ENCODE data around the gene TMEM18. TPM values are rescaled to one million over a fixed set of nuclear protein-coding genes. Genes with fewer than 3 reads are reported as not detected.

TMEM18 gene
- total RNA-seq, 1 donor from 2014 or later, result 50.0 TPM

DNA sequence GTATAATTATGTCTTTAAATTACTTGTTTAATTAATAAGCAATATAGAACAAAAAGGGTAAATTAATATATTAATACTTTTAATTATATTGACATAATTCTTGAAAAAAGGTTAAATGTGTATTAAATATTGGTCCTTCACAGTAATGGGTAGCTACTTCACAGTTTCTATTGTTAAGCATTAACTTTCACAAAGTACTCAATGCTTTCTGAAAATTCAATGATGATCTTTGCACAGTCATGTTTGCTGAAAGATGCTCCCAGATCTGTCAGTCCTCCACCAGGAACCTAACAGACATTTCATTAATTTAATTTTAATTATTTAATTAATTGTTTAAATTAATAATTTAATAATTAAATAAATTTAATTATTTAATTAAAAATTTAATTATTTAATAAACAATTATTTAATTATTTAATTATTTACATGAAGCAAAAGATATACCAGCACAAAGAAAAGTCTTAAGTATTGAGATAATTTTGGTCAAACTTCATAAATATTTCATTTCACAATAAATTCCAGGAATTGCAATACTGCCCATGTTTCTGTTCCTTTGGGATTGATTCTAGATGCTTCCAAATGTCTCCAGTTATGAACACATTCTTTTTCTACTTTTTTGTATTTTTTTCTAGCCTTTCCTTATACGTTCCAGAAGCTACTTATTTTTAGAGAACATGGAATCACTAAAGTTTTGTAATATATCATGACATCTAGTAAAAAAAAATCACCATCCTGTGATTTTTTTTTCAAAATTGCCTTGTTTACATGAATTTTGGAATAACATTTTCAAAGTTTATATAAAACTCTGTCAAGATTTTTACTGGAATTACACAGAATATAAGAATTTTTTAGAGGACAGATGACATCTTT lies 46.5 kb downstream of the TMEM18 start:
- Mint-ChIP-seq H3K27me3 (ENCODE audit: insufficient read depth, low read depth) (peaks cover 2% of the 10 kb centered on the region), H3K36me3 (no peaks in the 10 kb centered on the region), H3K4me1 (peaks cover 33% of the 10 kb centered on the region), H3K27ac (no peak overlapping the region), H3K4me3 (no peak overlapping the region), H3K9me3 (peaks cover 8% of the 10 kb centered on the region)
- Histone ChIP-seq H3K4me3 (no peak overlapping the region), H3K4me2 (no peak overlapping the region), H3K4me1 (peaks cover 21% of the 10 kb centered on the region), H3K27me3 (no peaks in the 10 kb centered on the region), H4K20me1 (ENCODE audit: low read depth) (no peaks in the 10 kb centered on the region), H3K36me3 (peaks cover 3% of the 10 kb centered on the region), H2AFZ (replicated peaks) (no peak overlapping the region), H3K27ac (no peak overlapping the region), H3K79me2 (ENCODE audit: low read depth) (no peaks in the 10 kb centered on the region), H3K9ac (no peak overlapping the region), H3K9me3 (ENCODE audit: low read depth) (no peaks in the 10 kb centered on the region), H3F3A (ENCODE audit: low read depth) (peaks cover 19% of the 10 kb centered on the region)
- TF ChIP-seq, protein P1, sequence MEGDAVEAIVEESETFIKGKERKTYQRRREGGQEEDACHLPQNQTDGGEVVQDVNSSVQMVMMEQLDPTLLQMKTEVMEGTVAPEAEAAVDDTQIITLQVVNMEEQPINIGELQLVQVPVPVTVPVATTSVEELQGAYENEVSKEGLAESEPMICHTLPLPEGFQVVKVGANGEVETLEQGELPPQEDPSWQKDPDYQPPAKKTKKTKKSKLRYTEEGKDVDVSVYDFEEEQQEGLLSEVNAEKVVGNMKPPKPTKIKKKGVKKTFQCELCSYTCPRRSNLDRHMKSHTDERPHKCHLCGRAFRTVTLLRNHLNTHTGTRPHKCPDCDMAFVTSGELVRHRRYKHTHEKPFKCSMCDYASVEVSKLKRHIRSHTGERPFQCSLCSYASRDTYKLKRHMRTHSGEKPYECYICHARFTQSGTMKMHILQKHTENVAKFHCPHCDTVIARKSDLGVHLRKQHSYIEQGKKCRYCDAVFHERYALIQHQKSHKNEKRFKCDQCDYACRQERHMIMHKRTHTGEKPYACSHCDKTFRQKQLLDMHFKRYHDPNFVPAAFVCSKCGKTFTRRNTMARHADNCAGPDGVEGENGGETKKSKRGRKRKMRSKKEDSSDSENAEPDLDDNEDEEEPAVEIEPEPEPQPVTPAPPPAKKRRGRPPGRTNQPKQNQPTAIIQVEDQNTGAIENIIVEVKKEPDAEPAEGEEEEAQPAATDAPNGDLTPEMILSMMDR (IDR thresholded peaks at IDR 0.05), result no peak
- no peak for TF ChIP-seq EZH2 (IDR thresholded peaks at IDR 0.05)
- no peak for TF ChIP-seq EZH2phosphoT487 (IDR thresholded peaks at IDR 0.05)
- no peak for DNase-seq (ENCODE audit: low spot score)

DNA sequence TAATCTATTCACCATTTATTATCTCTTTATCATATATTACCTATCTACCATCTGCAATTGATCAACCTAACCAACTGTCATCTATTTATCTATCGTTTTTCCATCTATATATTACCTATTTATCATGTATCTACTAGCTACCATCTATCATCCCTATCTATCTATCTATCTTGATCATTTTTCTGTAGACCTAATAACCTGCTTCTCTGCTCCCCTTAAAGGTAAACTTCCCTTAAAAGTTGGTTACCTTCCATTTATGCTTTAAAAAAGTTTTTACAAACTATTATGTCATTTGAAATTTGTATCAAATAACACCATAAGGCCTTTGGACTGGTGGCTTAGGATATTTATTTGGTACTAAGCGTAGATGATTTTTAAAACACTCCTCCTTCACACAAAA lies 47.2 kb downstream of the TMEM18 start:
- Histone ChIP-seq H4K20me1 (ENCODE audit: low read depth) (no peaks in the 10 kb centered on the region), H2AFZ (replicated peaks) (no peak overlapping the region), H3K27ac (no peak overlapping the region), H3K4me3 (no peak overlapping the region), H3K9ac (no peak overlapping the region), H3K79me2 (ENCODE audit: low read depth) (no peaks in the 10 kb centered on the region), H3K4me1 (peaks cover 29% of the 10 kb centered on the region), H3K36me3 (peaks cover 3% of the 10 kb centered on the region), H3K27me3 (no peaks in the 10 kb centered on the region), H3K9me3 (ENCODE audit: low read depth) (no peaks in the 10 kb centered on the region), H3K4me2 (no peak overlapping the region), H3F3A (ENCODE audit: low read depth) (peaks cover 19% of the 10 kb centered on the region)
- Mint-ChIP-seq H3K9me3 (peaks cover 8% of the 10 kb centered on the region), H3K36me3 (no peaks in the 10 kb centered on the region), H3K4me1 (peaks cover 39% of the 10 kb centered on the region), H3K4me3 (no peak overlapping the region), H3K27ac (no peak overlapping the region), H3K27me3 (ENCODE audit: insufficient read depth, low read depth) (peaks cover 6% of the 10 kb centered on the region)
- no peak for DNase-seq (ENCODE audit: low spot score)
- TF ChIP-seq EZH2phosphoT487 (IDR thresholded peaks at IDR 0.05) (no peak), EZH2 (IDR thresholded peaks at IDR 0.05) (no peak)
- TF ChIP-seq, protein P1 (IDR thresholded peaks at IDR 0.05), result no peak

DNA sequence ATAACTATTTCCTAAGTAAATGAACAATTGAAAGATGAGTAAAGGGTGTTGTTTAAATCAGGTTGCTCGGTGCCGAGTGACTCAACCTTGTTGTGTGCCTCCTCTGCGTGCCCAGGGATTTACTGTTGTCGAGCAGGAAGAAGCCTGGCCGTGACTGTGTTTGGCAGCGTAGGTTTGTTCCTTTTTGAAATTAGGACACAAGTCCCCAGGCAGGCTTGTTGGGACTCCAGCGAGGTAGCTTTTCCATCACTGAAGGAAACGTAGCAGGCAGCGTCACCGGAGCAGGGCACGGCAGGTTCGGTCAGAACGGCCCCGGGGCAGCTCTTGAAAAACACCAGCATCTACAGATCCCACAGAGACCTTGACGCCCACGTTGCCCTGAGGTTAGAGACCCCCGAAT lies 48.6 kb downstream of the TMEM18 start:
- Histone ChIP-seq H3K9me3 (ENCODE audit: low read depth) (no peaks in the 10 kb centered on the region), H2AFZ (replicated peaks) (no peak overlapping the region), H3K27ac (no peak overlapping the region), H3K4me3 (no peak overlapping the region), H4K20me1 (ENCODE audit: low read depth) (no peaks in the 10 kb centered on the region), H3K9ac (no peak overlapping the region), H3K36me3 (peaks cover 3% of the 10 kb centered on the region), H3K79me2 (ENCODE audit: low read depth) (no peaks in the 10 kb centered on the region), H3K4me2 (no peak overlapping the region), H3F3A (ENCODE audit: low read depth) (peaks cover 19% of the 10 kb centered on the region), H3K4me1 (peaks cover 38% of the 10 kb centered on the region), H3K27me3 (no peaks in the 10 kb centered on the region)
- Mint-ChIP-seq H3K27ac (no peak overlapping the region), H3K4me3 (no peak overlapping the region), H3K9me3 (peaks cover 8% of the 10 kb centered on the region), H3K4me1 (peaks cover 36% of the 10 kb centered on the region), H3K27me3 (ENCODE audit: insufficient read depth, low read depth) (peaks cover 8% of the 10 kb centered on the region), H3K36me3 (no peaks in the 10 kb centered on the region)
- DNase-seq (ENCODE audit: low spot score), result no peak
- TF ChIP-seq EZH2phosphoT487 (IDR thresholded peaks at IDR 0.05) (no peak), EZH2 (IDR thresholded peaks at IDR 0.05) (no peak)
- TF ChIP-seq, protein P1 (IDR thresholded peaks at IDR 0.05), result no peak

All from neural progenitor cell (in vitro differentiated cells).